NK-92 treated with Interleukin-12 subunit alpha and Interleukin-12 subunit beta, amount 100 ng/mL, for 24 hours (cell line): ENCODE measurements around the gene PRPF40A.

ENCODE experiments used
- DNase-seq: peaks from one replicate; lab custom pipeline; 2025; lab: John Stamatoyannopoulos, UW

PRPF40A gene

DNA sequence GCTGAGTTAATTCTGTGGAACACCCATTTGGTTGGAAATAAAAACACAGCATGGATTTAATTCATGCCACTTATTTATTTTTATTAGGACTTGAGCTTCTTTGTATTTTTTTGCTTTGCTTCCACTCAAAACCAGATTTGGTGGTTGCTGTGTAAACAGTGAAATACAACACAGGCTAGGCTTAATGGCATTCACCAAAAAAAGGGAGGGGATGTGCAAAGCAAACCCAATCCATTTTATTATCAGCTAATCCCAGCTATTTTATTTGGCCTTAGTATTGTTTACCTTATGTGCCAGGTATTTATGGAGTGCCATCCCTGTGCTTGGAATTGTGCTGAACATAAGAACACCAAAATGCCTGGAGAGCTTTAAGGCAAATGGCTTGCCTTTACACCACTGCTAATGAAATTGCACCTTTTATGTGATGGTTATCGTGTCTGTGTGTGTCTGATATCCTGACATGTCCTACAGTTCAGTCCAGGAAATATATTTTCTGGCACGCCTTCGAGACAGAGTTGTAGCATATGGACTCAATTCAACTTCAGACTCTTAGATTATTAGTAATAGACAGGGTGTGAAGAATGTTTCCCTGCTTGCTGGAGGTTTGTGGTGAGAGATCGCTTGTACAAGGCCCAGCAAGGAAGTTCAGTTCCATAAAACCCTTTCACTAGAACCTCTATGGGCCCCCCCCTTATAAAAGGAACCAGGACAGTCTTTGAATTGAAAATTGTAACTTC lies 99.6 kb downstream of the PRPF40A start:
- DNase-seq = no peak

GRCh38 chr2:152615177-152615576 lies 102.1 kb downstream of the PRPF40A start:
- DNase-seq = no peak

GRCh38 chr2:152613235-152613634 lies 104.0 kb downstream of the PRPF40A start:
- DNase-seq = no peak

- DNase-seq = peak; percentile 27
Measured at GRCh38 chr2:152611458-152612231, 105.6 kb downstream of the PRPF40A start.

- DNase-seq = no peak
Measured at GRCh38 chr2:152609699-152610098, 107.6 kb downstream of the PRPF40A start.

GRCh38 chr2:152609154-152609553 lies 108.1 kb downstream of the PRPF40A start:
- DNase-seq = no peak

DNA sequence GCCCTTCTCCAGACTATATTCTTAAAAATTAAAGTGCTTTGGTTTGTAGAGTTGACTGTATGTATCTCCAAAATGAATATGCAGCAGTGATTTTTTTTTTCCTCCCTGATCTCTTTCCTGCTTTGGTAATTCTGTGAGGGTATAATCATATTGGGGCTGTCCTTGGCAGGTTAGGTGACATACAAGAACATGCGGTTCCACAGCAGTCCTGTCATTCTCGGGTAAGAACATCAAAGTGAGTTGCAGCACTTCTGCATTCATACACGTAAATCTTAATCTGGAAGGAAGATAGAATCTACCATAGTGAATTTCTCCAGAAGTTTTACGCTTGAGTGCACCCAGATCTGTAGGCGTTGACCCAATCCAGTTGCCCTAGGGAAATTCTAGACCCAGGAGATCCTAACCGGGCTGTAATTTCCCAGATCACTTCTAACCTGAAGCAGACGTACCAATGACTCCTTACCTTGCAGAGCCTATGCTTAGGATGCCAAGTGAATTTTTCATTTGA lies 109.4 kb downstream of the PRPF40A start:
- no peak for DNase-seq

- no peak for DNase-seq
Measured at GRCh38 chr2:152606941-152607340, 110.3 kb downstream of the PRPF40A start.

GRCh38 chr2:152606081-152606480 lies 111.2 kb downstream of the PRPF40A start:
- DNase-seq = no peak

- no peak for DNase-seq
Measured at GRCh38 chr2:152603166-152603565, 114.1 kb downstream of the PRPF40A start.

DNA sequence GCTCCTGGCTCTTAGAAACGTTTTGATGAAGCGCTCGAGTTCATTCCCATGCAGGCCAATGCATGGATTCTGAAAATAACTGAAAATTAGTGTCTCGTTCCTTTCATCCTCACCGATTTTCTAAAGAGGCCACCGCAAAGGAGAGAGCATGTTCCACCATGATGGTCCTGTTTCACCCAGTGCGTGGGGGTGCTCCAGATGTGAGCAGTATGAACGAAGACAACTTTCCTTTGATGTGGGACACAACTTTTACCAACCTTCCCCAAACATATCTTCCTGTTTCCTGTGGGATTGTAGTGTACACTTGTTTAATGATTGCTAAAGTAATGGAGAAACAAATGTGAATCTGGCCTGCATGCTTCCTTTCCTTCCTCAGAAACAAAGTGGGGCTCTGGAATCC lies 114.5 kb downstream of the PRPF40A start:
- DNase-seq = no peak
